ENCODE measurements around the gene BEAN1. TPM values are rescaled to one million over a fixed set of nuclear protein-coding genes. Genes with fewer than 3 reads are reported as not detected.

BEAN1 gene
- total and polyA plus RNA-seq, 8 donors = 0.40 to 3.7 (median 0.55) TPM; not detected in 5

DNA sequence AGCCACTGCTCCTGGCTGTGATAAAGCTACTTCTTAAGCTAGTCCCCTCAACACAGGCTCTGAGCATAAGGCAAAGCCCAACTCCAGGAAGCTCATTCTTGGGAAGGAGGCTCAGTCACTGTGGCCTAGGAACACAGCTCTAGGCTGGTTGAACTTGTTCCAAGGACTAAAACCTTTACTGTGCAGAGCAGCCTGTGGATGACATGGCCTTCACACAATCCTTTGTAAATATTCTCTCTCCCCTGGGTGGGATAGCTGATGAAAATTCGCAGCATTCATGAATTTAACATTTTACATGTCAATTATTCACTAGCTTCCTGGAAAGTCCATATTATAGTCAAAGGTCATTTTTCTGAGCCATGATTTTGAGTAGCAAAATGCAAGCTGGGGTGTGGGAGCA, 28.9 kb downstream of the BEAN1 start:
- no peaks in the 10 kb centered on the region for H3K4me1 ChIP-seq
- intact Hi-C loops (cut with DNase I; ENCODE audit: low total_unique reads) = no loop called here
- no peaks in the 10 kb centered on the region for H3K9me3 ChIP-seq
- 66 to 71% (median 68%) methylated on average over 1 of the region's 1 CpG for whole genome bisulfite sequencing, 5 donors
- no peaks in the 10 kb centered on the region for H3K36me3 ChIP-seq
- DNase-seq = no peak
- H3K27me3 ChIP-seq = peaks cover 0 to 41% (median 33%) of the 10 kb centered on the region in 3 donors
- TF ChIP-seq POLR2AphosphoS5 (IDR thresholded peaks at IDR 0.05) = no peak
- no peak for TF ChIP-seq POLR2A (IDR thresholded peaks at IDR 0.05)
- no peak for TF ChIP-seq EP300 (IDR thresholded peaks at IDR 0.05)
- TF ChIP-seq, protein P1, sequence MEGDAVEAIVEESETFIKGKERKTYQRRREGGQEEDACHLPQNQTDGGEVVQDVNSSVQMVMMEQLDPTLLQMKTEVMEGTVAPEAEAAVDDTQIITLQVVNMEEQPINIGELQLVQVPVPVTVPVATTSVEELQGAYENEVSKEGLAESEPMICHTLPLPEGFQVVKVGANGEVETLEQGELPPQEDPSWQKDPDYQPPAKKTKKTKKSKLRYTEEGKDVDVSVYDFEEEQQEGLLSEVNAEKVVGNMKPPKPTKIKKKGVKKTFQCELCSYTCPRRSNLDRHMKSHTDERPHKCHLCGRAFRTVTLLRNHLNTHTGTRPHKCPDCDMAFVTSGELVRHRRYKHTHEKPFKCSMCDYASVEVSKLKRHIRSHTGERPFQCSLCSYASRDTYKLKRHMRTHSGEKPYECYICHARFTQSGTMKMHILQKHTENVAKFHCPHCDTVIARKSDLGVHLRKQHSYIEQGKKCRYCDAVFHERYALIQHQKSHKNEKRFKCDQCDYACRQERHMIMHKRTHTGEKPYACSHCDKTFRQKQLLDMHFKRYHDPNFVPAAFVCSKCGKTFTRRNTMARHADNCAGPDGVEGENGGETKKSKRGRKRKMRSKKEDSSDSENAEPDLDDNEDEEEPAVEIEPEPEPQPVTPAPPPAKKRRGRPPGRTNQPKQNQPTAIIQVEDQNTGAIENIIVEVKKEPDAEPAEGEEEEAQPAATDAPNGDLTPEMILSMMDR (IDR thresholded peaks at IDR 0.05) = no peak
- H3K4me3 ChIP-seq = no peak overlapping the region
- no peak overlapping the region for H3K27ac ChIP-seq

DNA sequence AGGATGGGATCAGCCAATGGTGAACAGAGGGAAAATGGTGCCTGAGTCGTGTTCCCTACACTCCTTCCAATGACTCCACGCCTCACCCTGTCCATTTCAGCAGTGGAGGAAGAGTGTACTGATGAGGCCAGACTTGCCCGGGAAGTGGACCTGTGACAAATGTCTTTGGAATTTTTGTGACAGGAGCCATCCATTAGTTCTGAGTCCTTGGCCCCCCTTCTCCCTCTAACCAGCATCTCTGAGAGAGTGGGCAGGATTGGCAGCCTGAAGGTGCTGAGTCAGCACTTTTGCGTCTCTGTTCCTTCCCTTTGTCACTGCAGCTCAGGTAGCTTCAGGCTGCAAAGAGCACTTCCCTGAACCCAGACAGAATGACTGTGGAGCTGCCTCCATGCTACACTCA, 30.8 kb downstream of the BEAN1 start:
- H3K36me3 ChIP-seq = no peaks in the 10 kb centered on the region
- H3K27me3 ChIP-seq = peaks cover 0 to 56% (median 33%) of the 10 kb centered on the region in 3 donors
- intact Hi-C loops (cut with DNase I; ENCODE audit: low total_unique reads) = no loop called here
- no peak for TF ChIP-seq EP300 (IDR thresholded peaks at IDR 0.05)
- TF ChIP-seq POLR2A (IDR thresholded peaks at IDR 0.05) = no peak
- TF ChIP-seq, protein P1 (IDR thresholded peaks at IDR 0.05) = no peak
- no peak for TF ChIP-seq POLR2AphosphoS5 (IDR thresholded peaks at IDR 0.05)
- no peaks in the 10 kb centered on the region for H3K4me1 ChIP-seq
- DNase-seq = no peak
- no peak overlapping the region for H3K27ac ChIP-seq
- H3K9me3 ChIP-seq = no peaks in the 10 kb centered on the region
- WGBS, 5 donors = 0 to 58% (median 45%) methylated on average over 1 to 4 of the region's 4 CpGs
- no peak overlapping the region for H3K4me3 ChIP-seq

DNA sequence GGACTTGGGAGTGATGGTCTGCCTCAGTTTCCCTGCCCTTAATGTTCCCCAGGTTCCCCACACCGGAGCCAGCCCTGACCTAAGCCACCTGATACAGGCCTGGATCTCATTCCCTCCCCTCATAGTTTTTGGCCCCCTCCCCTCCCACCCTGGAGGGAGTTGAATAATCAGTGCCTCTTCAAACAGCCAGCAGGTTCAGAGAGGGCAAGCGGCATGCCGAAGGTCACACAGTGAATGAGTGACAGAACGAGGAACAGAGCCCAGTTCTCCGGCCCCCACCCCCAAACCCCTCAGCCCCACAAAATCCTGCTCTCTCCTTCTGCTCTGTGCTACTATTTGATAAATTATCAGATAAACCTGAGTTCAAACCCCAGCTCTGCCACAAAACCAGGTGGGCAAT, 31.2 kb downstream of the BEAN1 start:
- WGBS, 5 donors = 74 to 94% (median 85%) methylated on average over 4 to 5 of the region's 5 CpGs
- intact Hi-C loops (cut with DNase I; ENCODE audit: low total_unique reads) = no loop called here
- Histone ChIP-seq H3K27ac (no peak overlapping the region), H3K4me1 (no peaks in the 10 kb centered on the region), H3K9me3 (no peaks in the 10 kb centered on the region), H3K4me3 (no peak overlapping the region), H3K36me3 (no peaks in the 10 kb centered on the region), H3K27me3 (peaks cover 0 to 56% (median 33%) of the 10 kb centered on the region in 3 donors)
- TF ChIP-seq POLR2AphosphoS5 (IDR thresholded peaks at IDR 0.05) (no peak), EP300 (IDR thresholded peaks at IDR 0.05) (no peak), POLR2A (IDR thresholded peaks at IDR 0.05) (no peak)
- TF ChIP-seq, protein P1 (IDR thresholded peaks at IDR 0.05) = no peak
- no peak for DNase-seq

DNA sequence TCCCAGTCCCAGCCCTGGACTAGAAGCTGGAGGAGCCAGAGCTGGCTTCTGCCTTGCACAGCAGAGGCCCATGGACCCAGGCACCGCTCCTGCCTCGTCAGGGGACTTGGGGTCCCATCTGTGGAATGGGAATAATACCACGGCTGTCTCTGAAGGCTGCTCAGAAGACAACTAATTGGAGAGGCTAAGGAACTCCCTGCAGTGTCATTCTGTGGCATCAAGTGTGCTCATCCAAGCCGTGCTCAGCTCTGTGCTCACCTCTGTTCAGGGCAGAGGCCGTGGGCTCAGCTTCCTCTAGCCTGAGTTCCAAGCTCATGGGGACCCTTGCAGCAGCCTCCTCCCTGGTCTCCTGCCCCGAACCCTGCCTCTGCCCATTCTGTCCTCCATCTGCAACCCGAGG, 31.8 kb downstream of the BEAN1 start:
- no peak overlapping the region for H3K4me3 ChIP-seq
- peaks cover 0 to 56% (median 33%) of the 10 kb centered on the region in 3 donors for H3K27me3 ChIP-seq
- intact Hi-C loops (cut with DNase I; ENCODE audit: low total_unique reads) = no loop called here
- 69 to 76% (median 74%) methylated on average over 7 of the region's 7 CpGs for WGBS, 5 donors
- TF ChIP-seq EP300 (IDR thresholded peaks at IDR 0.05) (no peak), POLR2AphosphoS5 (IDR thresholded peaks at IDR 0.05) (no peak), POLR2A (IDR thresholded peaks at IDR 0.05) (no peak)
- TF ChIP-seq, protein P1 (IDR thresholded peaks at IDR 0.05) = no peak
- H3K4me1 ChIP-seq = no peaks in the 10 kb centered on the region
- H3K27ac ChIP-seq = no peak overlapping the region
- no peak for DNase-seq
- H3K9me3 ChIP-seq = no peaks in the 10 kb centered on the region
- no peaks in the 10 kb centered on the region for H3K36me3 ChIP-seq
